ENCODE measurements around the gene SYCN. TPM values are rescaled to one million over a fixed set of nuclear protein-coding genes. Genes with fewer than 3 reads are reported as not detected.
"Not testable (repeated sequence)": the region's sequence is repeated elsewhere in the genome, so short reads cannot be mapped to it uniquely, and the experiment has no call there.

The SYCN gene
- total RNA-seq: not detected

GRCh38 chr19:39203372-39204341 is at the start of gene SYCN:
Gene SYCN (minus strand): TSS chr19:39204263. CDS start chr19:39204254, 9 bp downstream.
- DNase-seq: no peak

- DNase-seq: no peak
These were observed 49.5 kb upstream of the SYCN start for GRCh38 chr19:39253374-39254149.

- DNase-seq: no peak
These were observed 48.4 kb upstream of the SYCN start for GRCh38 chr19:39252458-39252857.

GRCh38 chr19:39251846-39252245 is 47.8 kb upstream of the SYCN start:
- DNase-seq: no peak

- no peak for DNase-seq
These were observed 47.0 kb upstream of the SYCN start for GRCh38 chr19:39251081-39251480.

- DNase-seq: no peak
These were observed 44.7 kb upstream of the SYCN start, which contains the start of gene IFNL4 for GRCh38 chr19:39248806-39249205. Gene IFNL4 (minus strand): TSS chr19:39248856.

GRCh38 chr19:39247701-39248664 is 43.9 kb upstream of the SYCN start:
- DNase-seq: no peak

GRCh38 chr19:39246951-39247669 is 43.0 kb upstream of the SYCN start:
- DNase-seq: peak; percentile 10

GRCh38 chr19:39245166-39245565 is 41.1 kb upstream of the SYCN start:
- DNase-seq: not testable (repeated sequence)

GRCh38 chr19:39244410-39245100 is 40.5 kb upstream of the SYCN start, which contains the start of gene IFNL3:
Gene IFNL3 (minus strand): TSS chr19:39245006. CDS start chr19:39244967, 39 bp downstream.
- DNase-seq: not testable (repeated sequence)

- not testable (repeated sequence) for DNase-seq
These were observed 39.7 kb upstream of the SYCN start for GRCh38 chr19:39243741-39244140.

- DNase-seq: no peak
These were observed 36.4 kb upstream of the SYCN start for GRCh38 chr19:39240421-39240820.

- DNase-seq: no peak
These were observed 34.9 kb upstream of the SYCN start for GRCh38 chr19:39238944-39239343.

- DNase-seq: no peak
These were observed 34.1 kb upstream of the SYCN start for GRCh38 chr19:39238209-39238608.

GRCh38 chr19:39237200-39238184 is 33.4 kb upstream of the SYCN start:
- no peak for DNase-seq

GRCh38 chr19:39236527-39236926 is 32.5 kb upstream of the SYCN start:
- DNase-seq: no peak

- no peak for DNase-seq
These were observed 28.6 kb upstream of the SYCN start for GRCh38 chr19:39232708-39233107.

- DNase-seq: no peak
These were observed 26.2 kb upstream of the SYCN start for GRCh38 chr19:39230096-39230764.

GRCh38 chr19:39224910-39225309 is 20.8 kb upstream of the SYCN start:
- DNase-seq: no peak

All from occipital lobe (tissue), 2 donors.